Panc1 (cell line): Measurements from ENCODE around the gene DENND4C. TPM values are rescaled to one million over a fixed set of nuclear protein-coding genes. Genes with fewer than 3 reads are reported as not detected.

Experiments used
- ATAC-seq: fragments of 200-7000 bp; cut with Tn5 transposase; 2 replicates; pipeline ENCODE4 v1.9.1; 2020; ENCODE audit warnings: mild to moderate bottlenecking, moderate library complexity
- BruUV-seq: library from RNA; stranded (reverse); fragments of 400-500 nt; replicated peaks from 2 replicates; lab custom pipeline; 2021; lab: Mats Ljungman, UMichigan
- CTCF ChIA-PET: fragments of 300-600 bp; sonication (Branson Sonifier 250); formaldehyde crosslinking; loops from one replicate; lab custom pipeline; 2022; ENCODE audit warnings: antibody characterized with exemption; lab: Charles Lee
- POLR2A ChIA-PET: fragments of 300-600 bp; sonication (Branson Sonifier 250); formaldehyde crosslinking; loops from one replicate; lab custom pipeline; 2022; ENCODE audit warnings: antibody characterized with exemption; lab: Charles Lee
- DNase-seq: peaks from one replicate; pipeline ENCODE4 v3.0.0-alpha.2; 2010; ENCODE audit warnings: low read depth, low spot score
- H3K27ac ChIP-seq: 2 replicates; pipeline ENCODE4 v1.5.1; 2011; ENCODE audit warnings: mild to moderate bottlenecking, low read length, inconsistent platforms
- H3K27me3 ChIP-seq: fragments of 200-500 bp; sonication (Bioruptor generic); 2 replicates; pipeline ENCODE4 v1.6.0; 2014; ENCODE audit warnings: low read length, inconsistent platforms; ENCODE audit not compliant: control insufficient read depth, insufficient read depth
- H3K36me3 ChIP-seq: fragments of 200-500 bp; sonication (Bioruptor generic); 2 replicates; pipeline ENCODE4 v1.5.1; 2014; ENCODE audit warnings: inconsistent platforms, mild to moderate bottlenecking, low read length, moderate library complexity; ENCODE audit not compliant: control insufficient read depth, insufficient read depth
- H3K4me1 ChIP-seq: 2 replicates; pipeline ENCODE4 v1.5.1; 2011; ENCODE audit warnings: inconsistent platforms, mild to moderate bottlenecking, low read length, moderate library complexity; ENCODE audit not compliant: control insufficient read depth, insufficient read depth
- H3K4me3 ChIP-seq, 2 experiments: 2 replicates each; pipeline ENCODE4 v1.5.1; 2011 to 2012; ENCODE audit warnings: low read depth in 2 of 2, low read length in 2 of 2, mild to moderate bottlenecking in 2 of 2, inconsistent platforms in 1 of 2, moderate library complexity in 1 of 2
- H3K9me3 ChIP-seq: fragments of 200-500 bp; sonication (Bioruptor generic); 2 replicates; pipeline ENCODE4 v1.5.1; 2014; ENCODE audit warnings: low read depth, mild to moderate bottlenecking, inconsistent platforms, low read length, moderate library complexity; ENCODE audit not compliant: control insufficient read depth, insufficient read depth
- POLR2AphosphoS5 ChIP-seq: IDR thresholded peaks from 2 replicates; pipeline ENCODE4 v1.6.1; 2012; ENCODE audit warnings: mild to moderate bottlenecking, low read depth, low read length, moderate library complexity
- REST ChIP-seq, 2 experiments: IDR thresholded peaks; 2 replicates each; pipeline ENCODE4 v1.6.1; 2011 to 2012; ENCODE audit warnings: low read depth in 2 of 2, control low read depth in 1 of 2, low read length in 1 of 2, mild to moderate bottlenecking in 1 of 2, moderate library complexity in 1 of 2; ENCODE audit not compliant: insufficient read depth in 1 of 2
- SIN3A ChIP-seq: IDR thresholded peaks from 2 replicates; pipeline ENCODE4 v1.6.1; 2012; ENCODE audit warnings: low read depth, mild to moderate bottlenecking, low read length, moderate library complexity, borderline replicate concordance; ENCODE audit not compliant: insufficient read depth
- TCF7L2 ChIP-seq: IDR thresholded peaks from 2 replicates; pipeline ENCODE4 v1.6.1; 2011; ENCODE audit warnings: mild to moderate bottlenecking, low read depth, low read length, inconsistent platforms
- in situ Hi-C: cut with HindIII; loops from 2 replicates; pipeline ENCODE4 v1.10.0; 2016; ENCODE audit warnings: low sequenced_read_pairs, low pct_unique_long_range_greater_than_20kb
- intact Hi-C: fragments of 100-400 bp; cut with micrococcal nuclease; formaldehyde crosslinking; loops from one replicate; pipeline ENCODE4 v1.10.0; 2022; ENCODE audit not compliant: unreplicated experiment
- total RNA-seq: library from RNA; stranded (reverse); gene quantifications from one replicate; pipeline ENCODE4 v1.2.1, GENCODE V29; 2021; ENCODE audit not compliant: unreplicated experiment
- TF ChIP-seq, protein P1 (sequence below): fragments of 450-650 bp; IDR thresholded peaks from 2 replicates; pipeline ENCODE4 v1.5.1; 2017; ENCODE audit warnings: mild to moderate bottlenecking

DENND4C gene
- total RNA-seq, 1 experiment from 2014 or later: 10.5 TPM

- Histone ChIP-seq H3K36me3 (peaks cover 3% of the 10 kb centered on the region; the same call in 1 of the 2 replicates), H3K27ac (no peak overlapping the region), H3K4me3 (no peak overlapping the region), H3K27me3 (no peaks in the 10 kb centered on the region), H3K4me1 (no peaks in the 10 kb centered on the region), H3K9me3 (no peaks in the 10 kb centered on the region)
- in situ Hi-C loops: no loop called here
- TF ChIP-seq, protein P1, sequence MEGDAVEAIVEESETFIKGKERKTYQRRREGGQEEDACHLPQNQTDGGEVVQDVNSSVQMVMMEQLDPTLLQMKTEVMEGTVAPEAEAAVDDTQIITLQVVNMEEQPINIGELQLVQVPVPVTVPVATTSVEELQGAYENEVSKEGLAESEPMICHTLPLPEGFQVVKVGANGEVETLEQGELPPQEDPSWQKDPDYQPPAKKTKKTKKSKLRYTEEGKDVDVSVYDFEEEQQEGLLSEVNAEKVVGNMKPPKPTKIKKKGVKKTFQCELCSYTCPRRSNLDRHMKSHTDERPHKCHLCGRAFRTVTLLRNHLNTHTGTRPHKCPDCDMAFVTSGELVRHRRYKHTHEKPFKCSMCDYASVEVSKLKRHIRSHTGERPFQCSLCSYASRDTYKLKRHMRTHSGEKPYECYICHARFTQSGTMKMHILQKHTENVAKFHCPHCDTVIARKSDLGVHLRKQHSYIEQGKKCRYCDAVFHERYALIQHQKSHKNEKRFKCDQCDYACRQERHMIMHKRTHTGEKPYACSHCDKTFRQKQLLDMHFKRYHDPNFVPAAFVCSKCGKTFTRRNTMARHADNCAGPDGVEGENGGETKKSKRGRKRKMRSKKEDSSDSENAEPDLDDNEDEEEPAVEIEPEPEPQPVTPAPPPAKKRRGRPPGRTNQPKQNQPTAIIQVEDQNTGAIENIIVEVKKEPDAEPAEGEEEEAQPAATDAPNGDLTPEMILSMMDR: no peak
- TF ChIP-seq SIN3A (no peak), TCF7L2 (no peak), POLR2AphosphoS5 (no peak), REST (IDR thresholded peaks at IDR 0.05; ENCODE audit: insufficient read depth in 1 of 2, low read depth in 2 of 2, low read length in 1 of 2) (no peak)
- ChIA-PET POLR2A (interaction anchor here (0.5 to 0.6 kb wide), 2 partner anchors 37 to 150 kb away, joined by 5 to 6 read pairs; no protein-coding TSS in a partner anchor), CTCF (no interaction called here)
- no TSS peak for BruUV-seq
- ATAC-seq (no peak), DNase-seq (no peak)
- intact Hi-C loops: loop anchor here (5.0 kb wide), 1 partner anchor 84 kb away; no protein-coding TSS in a partner anchor
Observed at GRCh38 chr9:19373527-19373926, 143.0 kb downstream of the DENND4C start.

DNA sequence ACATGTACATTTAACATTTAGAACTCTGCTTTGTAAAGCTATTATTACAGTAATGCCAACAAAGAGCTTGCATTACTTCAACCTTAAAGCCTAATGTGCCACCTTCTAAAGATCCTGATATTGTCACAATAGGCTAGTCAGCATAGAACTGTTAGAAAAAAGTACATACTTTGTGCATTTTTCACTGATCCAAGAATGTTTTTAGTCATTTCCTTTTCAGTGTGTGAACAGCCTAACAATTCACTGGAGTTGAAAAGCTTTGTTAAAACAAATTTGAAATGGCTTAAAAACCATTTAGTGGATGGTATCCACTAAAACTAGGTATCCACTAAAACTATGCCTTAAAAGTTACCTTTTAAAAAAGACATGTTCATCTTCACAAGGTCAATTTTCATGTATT is 145.0 kb downstream of the DENND4C start:
- Histone ChIP-seq H3K27ac (no peak overlapping the region), H3K36me3 (peaks cover 13% of the 10 kb centered on the region), H3K4me3 (no peak overlapping the region), H3K9me3 (no peaks in the 10 kb centered on the region), H3K27me3 (no peaks in the 10 kb centered on the region), H3K4me1 (no peaks in the 10 kb centered on the region)
- intact Hi-C loops: no loop called here
- no TSS peak for BruUV-seq
- ATAC-seq (no peak), DNase-seq (no peak)
- CTCF ChIA-PET: interaction anchor here (0.7 kb wide), 1 partner anchor 327 kb away, joined by 6 read pairs; no protein-coding TSS in a partner anchor
- POLR2A ChIA-PET: no interaction called here
- in situ Hi-C loops: no loop called here
- TF ChIP-seq SIN3A (no peak), POLR2AphosphoS5 (no peak), REST (IDR thresholded peaks at IDR 0.05; ENCODE audit: insufficient read depth in 1 of 2, low read depth in 2 of 2, low read length in 1 of 2) (no peak)
